ENCODE measurements around the gene LDB3.
A peak's percentile ranks its signal among the peaks of the same experiment; 100 is the strongest.

The LDB3 gene

DNA sequence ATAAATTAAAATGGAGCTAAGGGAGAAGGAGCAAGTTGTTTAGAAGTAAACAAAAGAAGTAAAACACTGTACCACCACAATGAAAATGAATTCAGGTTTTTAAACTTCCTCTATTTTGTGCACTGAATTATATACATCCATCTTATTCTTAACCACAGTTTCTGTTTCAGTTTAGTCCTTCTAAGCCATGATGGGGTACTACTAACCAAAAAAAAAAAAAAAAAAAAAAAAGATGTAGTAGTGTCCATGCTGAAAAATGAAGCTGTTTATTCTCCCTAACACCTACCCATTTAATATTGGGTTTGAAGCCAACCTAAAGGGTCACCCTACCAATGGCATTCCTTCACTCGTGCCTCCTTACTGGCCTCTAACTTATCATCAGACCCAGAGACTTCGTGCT, 84.7 kb downstream of the LDB3 start:
- no peaks in the 10 kb centered on the region for H3K9me3 ChIP-seq (replicated peaks; ENCODE audit: insufficient read depth, low read length)
- DNase-seq: peak; percentile 61
- peaks cover 9% of the 10 kb centered on the region for H3K79me2 ChIP-seq (ENCODE audit: low read length)
- no peaks in the 10 kb centered on the region for H3K36me3 ChIP-seq (replicated peaks; ENCODE audit: insufficient read depth, low read length)
- H2AFZ ChIP-seq (ENCODE audit: low read length): 0 out of 2 replicates have a peak overlapping the region, but pooled peaks have one; percentile 29
- no peak overlapping the region for H3K9ac ChIP-seq (ENCODE audit: low read length)
- no peaks in the 10 kb centered on the region; the same call in none of the 2 replicates for H3K27me3 ChIP-seq (replicated peaks; ENCODE audit: insufficient read depth, low read length)
- H3K4me3 ChIP-seq (ENCODE audit: low read length): no peak overlapping the region
- peak overlapping the region; percentile 40; the same call in 1 of the 2 replicates for H3K4me2 ChIP-seq (ENCODE audit: low read depth, low read length)
- peaks cover 19% of the 10 kb centered on the region for H3K4me1 ChIP-seq (ENCODE audit: low read length)
- H3F3A ChIP-seq (ENCODE audit: insufficient read depth, low read length): peaks cover 5% of the 10 kb centered on the region; the same call in 1 of the 2 replicates
- no peak overlapping the region for H3K27ac ChIP-seq (ENCODE audit: low read length)
- TF ChIP-seq EZH2phosphoT487 (IDR thresholded peaks at IDR 0.05; ENCODE audit: low read length) (no peak), EZH2 (optimal IDR thresholded peaks at IDR 0.05; ENCODE audit: low read depth, low read length) (no peak)
- TF ChIP-seq, protein P1, sequence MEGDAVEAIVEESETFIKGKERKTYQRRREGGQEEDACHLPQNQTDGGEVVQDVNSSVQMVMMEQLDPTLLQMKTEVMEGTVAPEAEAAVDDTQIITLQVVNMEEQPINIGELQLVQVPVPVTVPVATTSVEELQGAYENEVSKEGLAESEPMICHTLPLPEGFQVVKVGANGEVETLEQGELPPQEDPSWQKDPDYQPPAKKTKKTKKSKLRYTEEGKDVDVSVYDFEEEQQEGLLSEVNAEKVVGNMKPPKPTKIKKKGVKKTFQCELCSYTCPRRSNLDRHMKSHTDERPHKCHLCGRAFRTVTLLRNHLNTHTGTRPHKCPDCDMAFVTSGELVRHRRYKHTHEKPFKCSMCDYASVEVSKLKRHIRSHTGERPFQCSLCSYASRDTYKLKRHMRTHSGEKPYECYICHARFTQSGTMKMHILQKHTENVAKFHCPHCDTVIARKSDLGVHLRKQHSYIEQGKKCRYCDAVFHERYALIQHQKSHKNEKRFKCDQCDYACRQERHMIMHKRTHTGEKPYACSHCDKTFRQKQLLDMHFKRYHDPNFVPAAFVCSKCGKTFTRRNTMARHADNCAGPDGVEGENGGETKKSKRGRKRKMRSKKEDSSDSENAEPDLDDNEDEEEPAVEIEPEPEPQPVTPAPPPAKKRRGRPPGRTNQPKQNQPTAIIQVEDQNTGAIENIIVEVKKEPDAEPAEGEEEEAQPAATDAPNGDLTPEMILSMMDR (IDR thresholded peaks at IDR 0.05; ENCODE audit: low read length): no peak
- no peaks in the 10 kb centered on the region for H4K20me1 ChIP-seq (ENCODE audit: insufficient read depth, low read length)
- no peaks in the 10 kb centered on the region for H3K9me2 ChIP-seq (replicated peaks; ENCODE audit: insufficient read depth, low read length)

DNA sequence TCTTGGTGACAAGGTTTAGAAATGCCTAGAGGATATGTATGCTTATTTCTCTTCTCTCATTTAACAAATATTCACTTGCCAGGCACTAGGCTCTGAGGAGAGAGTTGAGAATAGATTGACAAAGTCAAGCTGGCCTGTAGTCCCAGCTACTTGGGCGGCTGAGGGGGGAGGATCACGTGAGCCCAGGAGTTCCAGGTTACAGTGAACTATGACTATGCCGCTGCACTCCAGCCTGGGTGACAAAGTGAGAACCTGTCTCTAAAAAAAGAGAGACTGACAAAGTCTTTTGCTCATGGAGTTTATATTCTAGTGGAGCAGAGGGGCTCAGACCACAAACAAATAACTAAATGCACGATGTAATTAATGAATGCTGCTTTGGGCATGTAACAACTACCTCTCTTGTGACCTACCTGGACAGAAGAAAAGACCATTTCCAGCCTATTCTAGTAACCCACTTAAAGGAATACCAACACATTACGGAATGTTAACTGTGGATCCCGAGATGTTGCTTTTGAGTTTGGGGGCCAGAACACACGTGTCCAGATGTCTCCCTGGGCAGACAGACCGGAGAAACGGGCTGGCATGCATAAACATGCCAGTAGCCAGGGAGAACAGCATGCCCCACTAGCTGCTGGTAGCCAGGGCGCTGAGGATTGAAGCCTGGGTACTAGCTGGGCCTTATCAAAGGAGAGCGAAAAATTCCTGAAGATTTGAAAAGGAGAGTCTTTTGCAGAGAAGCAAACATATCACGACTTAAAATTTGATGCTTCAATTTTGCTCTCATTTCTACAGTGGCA, 85.5 kb downstream of the LDB3 start:
- no peaks in the 10 kb centered on the region for H3K36me3 ChIP-seq (replicated peaks; ENCODE audit: insufficient read depth, low read length)
- no peak overlapping the region for H3K9ac ChIP-seq (ENCODE audit: low read length)
- DNase-seq: no peak
- no peak overlapping the region for H2AFZ ChIP-seq (ENCODE audit: low read length)
- no peak overlapping the region for H3K4me3 ChIP-seq (ENCODE audit: low read length)
- no peaks in the 10 kb centered on the region for H4K20me1 ChIP-seq (ENCODE audit: insufficient read depth, low read length)
- peaks cover 5% of the 10 kb centered on the region; the same call in 1 of the 2 replicates for H3F3A ChIP-seq (ENCODE audit: insufficient read depth, low read length)
- H3K9me3 ChIP-seq (replicated peaks; ENCODE audit: insufficient read depth, low read length): no peaks in the 10 kb centered on the region
- H3K27me3 ChIP-seq (replicated peaks; ENCODE audit: insufficient read depth, low read length): no peaks in the 10 kb centered on the region; the same call in none of the 2 replicates
- no peak overlapping the region for H3K27ac ChIP-seq (ENCODE audit: low read length)
- TF ChIP-seq EZH2phosphoT487 (IDR thresholded peaks at IDR 0.05; ENCODE audit: low read length): no peak
- TF ChIP-seq, protein P1 (IDR thresholded peaks at IDR 0.05; ENCODE audit: low read length): no peak
- no peak for TF ChIP-seq EZH2 (optimal IDR thresholded peaks at IDR 0.05; ENCODE audit: low read depth, low read length)
- H3K9me2 ChIP-seq (replicated peaks; ENCODE audit: insufficient read depth, low read length): no peaks in the 10 kb centered on the region
- H3K79me2 ChIP-seq (ENCODE audit: low read length): peaks cover 14% of the 10 kb centered on the region
- peaks cover 19% of the 10 kb centered on the region for H3K4me1 ChIP-seq (ENCODE audit: low read length)
- peak overlapping the region; percentile 40; the same call in 1 of the 2 replicates for H3K4me2 ChIP-seq (ENCODE audit: low read depth, low read length)

DNA sequence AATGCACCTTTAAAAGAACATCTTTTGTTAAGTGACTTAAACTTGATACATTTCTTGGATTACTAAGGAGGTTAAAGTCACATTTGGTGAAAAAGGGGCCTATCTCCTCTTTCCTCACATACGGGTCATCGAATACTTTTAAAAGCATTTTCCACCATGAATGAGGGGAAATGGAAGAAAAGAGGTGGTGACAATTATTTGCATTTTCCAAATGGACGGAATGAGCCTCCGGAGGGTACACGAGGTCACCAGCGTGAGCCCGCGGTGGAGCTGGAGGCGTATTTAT, 87.1 kb downstream of the LDB3 start:
- H3K4me3 ChIP-seq (ENCODE audit: low read length): peak overlapping the region; percentile 91
- no peaks in the 10 kb centered on the region; the same call in none of the 2 replicates for H3K27me3 ChIP-seq (replicated peaks; ENCODE audit: insufficient read depth, low read length)
- no peaks in the 10 kb centered on the region for H3K36me3 ChIP-seq (replicated peaks; ENCODE audit: insufficient read depth, low read length)
- H4K20me1 ChIP-seq (ENCODE audit: insufficient read depth, low read length): no peaks in the 10 kb centered on the region
- H3K79me2 ChIP-seq (ENCODE audit: low read length): peaks cover 15% of the 10 kb centered on the region
- no peak for TF ChIP-seq EZH2 (optimal IDR thresholded peaks at IDR 0.05; ENCODE audit: low read depth, low read length)
- TF ChIP-seq EZH2phosphoT487 (IDR thresholded peaks at IDR 0.05; ENCODE audit: low read length): no peak
- TF ChIP-seq, protein P1 (IDR thresholded peaks at IDR 0.05; ENCODE audit: low read length): no peak
- no peaks in the 10 kb centered on the region for H3K9me2 ChIP-seq (replicated peaks; ENCODE audit: insufficient read depth, low read length)
- DNase-seq: no peak
- H2AFZ ChIP-seq (ENCODE audit: low read length): peak overlapping the region; percentile 99
- H3K27ac ChIP-seq (ENCODE audit: low read length): no peak overlapping the region
- peak overlapping the region; percentile 72; the same call in 1 of the 2 replicates for H3K9ac ChIP-seq (ENCODE audit: low read length)
- peak overlapping the region; percentile 96 for H3K4me2 ChIP-seq (ENCODE audit: low read depth, low read length)
- H3F3A ChIP-seq (ENCODE audit: insufficient read depth, low read length): peaks cover 5% of the 10 kb centered on the region; the same call in 1 of the 2 replicates
- H3K4me1 ChIP-seq (ENCODE audit: low read length): peaks cover 19% of the 10 kb centered on the region
- H3K9me3 ChIP-seq (replicated peaks; ENCODE audit: insufficient read depth, low read length): no peaks in the 10 kb centered on the region
